ENCODE data around the gene CARD11. TPM values are rescaled to one million over a fixed set of nuclear protein-coding genes. Genes with fewer than 3 reads are reported as not detected.
A peak's percentile ranks its signal among the peaks of the same experiment; 100 is the strongest.

The CARD11 gene
- total RNA-seq, 6 experiments from 2014 or later: 0.37 to 0.90 (median 0.50) TPM

GRCh38 chr7:2896131-2896530 lies 147.5 kb downstream of the CARD11 start:
- TF ChIP-seq POLR2A (IDR thresholded peaks at IDR 0.05): no peak
- Histone ChIP-seq H3K9me3 (no peaks in the 10 kb centered on the region), H3K4me3 (no peak overlapping the region), H3K27me3 (no peaks in the 10 kb centered on the region), H3K36me3 (no peaks in the 10 kb centered on the region), H3K4me1 (no peaks in the 10 kb centered on the region), H3K27ac (no peak overlapping the region)
- no peak for DNase-seq
- WGBS (ENCODE audit: insufficient coverage, low coverage, low lambda C conversion rate, missing lambda C conversion rate): 80% methylated on average over 2 of the region's 10 CpGs
- intact Hi-C loops (cut with DNase I): no loop called here
- ATAC-seq: no peak

GRCh38 chr7:2894118-2894940 lies 149.3 kb downstream of the CARD11 start:
- 30% methylated on average over 13 of the region's 17 CpGs for WGBS (ENCODE audit: insufficient coverage, low coverage, low lambda C conversion rate, missing lambda C conversion rate)
- intact Hi-C loops (cut with DNase I): no loop called here
- ATAC-seq (peak in 2 of 4 donors; percentile 22 to 46), DNase-seq (no peak)
- Histone ChIP-seq H3K27ac (no peak overlapping the region), H3K9me3 (no peaks in the 10 kb centered on the region), H3K36me3 (no peaks in the 10 kb centered on the region), H3K4me1 (no peaks in the 10 kb centered on the region), H3K4me3 (no peak overlapping the region), H3K27me3 (no peaks in the 10 kb centered on the region)
- TF ChIP-seq CTCF (IDR thresholded peaks at IDR 0.05) (no peak), POLR2A (IDR thresholded peaks at IDR 0.05) (no peak)

GRCh38 chr7:2893411-2893861 lies 150.2 kb downstream of the CARD11 start:
- intact Hi-C loops (cut with DNase I): no loop called here
- Histone ChIP-seq H3K27me3 (no peaks in the 10 kb centered on the region), H3K9me3 (no peaks in the 10 kb centered on the region), H3K4me1 (no peaks in the 10 kb centered on the region), H3K27ac (no peak overlapping the region), H3K4me3 (no peak overlapping the region), H3K36me3 (no peaks in the 10 kb centered on the region)
- 63% methylated on average over 3 of the region's 9 CpGs for WGBS (ENCODE audit: insufficient coverage, low coverage, low lambda C conversion rate, missing lambda C conversion rate)
- ATAC-seq (no peak), DNase-seq (no peak)
- TF ChIP-seq POLR2A (IDR thresholded peaks at IDR 0.05): no peak
- TF ChIP-seq CTCF (IDR thresholded peaks at IDR 0.05): no peak

- TF ChIP-seq CTCF (IDR thresholded peaks at IDR 0.05) (no peak), POLR2A (IDR thresholded peaks at IDR 0.05) (no peak)
- ATAC-seq (no peak), DNase-seq (no peak)
- Histone ChIP-seq H3K9me3 (no peaks in the 10 kb centered on the region), H3K4me3 (no peak overlapping the region), H3K27me3 (no peaks in the 10 kb centered on the region), H3K27ac (no peak overlapping the region), H3K36me3 (no peaks in the 10 kb centered on the region), H3K4me1 (no peaks in the 10 kb centered on the region)
- 47% methylated on average over 8 of the region's 8 CpGs for WGBS (ENCODE audit: insufficient coverage, low coverage, low lambda C conversion rate, missing lambda C conversion rate)
- intact Hi-C loops (cut with DNase I): no loop called here
These were observed 151.1 kb downstream of the CARD11 start for GRCh38 chr7:2892549-2892948.

- no peak for DNase-seq
- TF ChIP-seq POLR2A (IDR thresholded peaks at IDR 0.05) (no peak), CTCF (IDR thresholded peaks at IDR 0.05) (no peak)
- H3K4me1 ChIP-seq: no peaks in the 10 kb centered on the region
- 67% methylated on average over 4 of the region's 7 CpGs for WGBS (ENCODE audit: insufficient coverage, low coverage, low lambda C conversion rate, missing lambda C conversion rate)
- H3K9me3 ChIP-seq: no peaks in the 10 kb centered on the region
- H3K27me3 ChIP-seq: no peaks in the 10 kb centered on the region
- intact Hi-C loops (cut with DNase I): loop anchor here (10.0 kb wide), 1 partner anchor 267 kb away; no protein-coding TSS in a partner anchor
- H3K36me3 ChIP-seq: no peaks in the 10 kb centered on the region
- ATAC-seq: no peak
- no peak overlapping the region for H3K27ac ChIP-seq
- H3K4me3 ChIP-seq: no peak overlapping the region
These were observed 155.9 kb downstream of the CARD11 start for GRCh38 chr7:2887816-2888215.

Data from right lobe of liver (tissue), 6 donors.